HepG2 (cell line): ENCODE results near the gene EPB41L2. TPM values are rescaled to one million over a fixed set of nuclear protein-coding genes. Genes with fewer than 3 reads are reported as not detected.

ENCODE experiments used
- ARID4A ChIP-seq: sonication (generic); formaldehyde crosslinking; IDR thresholded peaks from 2 replicates; pipeline ENCODE4 v1.5.0; 2020; ENCODE audit warnings: mild to moderate bottlenecking, missing genetic modification reagents, borderline replicate concordance
- CBX2 ChIP-seq, 2 experiments: fragments of 200-600 bp in 1 of 2; sonication (generic); formaldehyde crosslinking in 1 of 2; IDR thresholded peaks; 2 replicates each; pipeline versions ENCODE4 v1.7.0 to v1.8.1; 2018 to 2022; ENCODE audit warnings: low read depth in 2 of 2, low read length in 1 of 2, mild to moderate bottlenecking in 1 of 2, missing genetic modification reagents in 1 of 2
- HDAC2 ChIP-seq: sonication (generic); formaldehyde crosslinking; IDR thresholded peaks from 2 replicates; pipeline ENCODE4 v1.4.0; 2020; ENCODE audit warnings: missing genetic modification reagents
- HNF1A ChIP-seq, 2 experiments: sonication (generic) in 1 of 2; formaldehyde crosslinking in 1 of 2; IDR thresholded peaks; 2 replicates each; pipeline versions ENCODE4 v1.4.0 to v1.6.1; 2016 to 2020; ENCODE audit warnings: borderline replicate concordance in 1 of 2, low read depth in 1 of 2, mild to moderate bottlenecking in 1 of 2, missing genetic modification reagents in 1 of 2
- IRF2 ChIP-seq: IDR thresholded peaks from 2 replicates; pipeline ENCODE4 v1.6.1; 2018; ENCODE audit warnings: missing genetic modification reagents, missing compliant biosample characterization
- RBFOX2 ChIP-seq: fragments of 200-400 bp; formaldehyde crosslinking; IDR thresholded peaks from 2 replicates; pipeline ENCODE4 v1.6.1; 2017; ENCODE audit warnings: low read depth, mild to moderate bottlenecking, low read length
- RCOR2 ChIP-seq: IDR thresholded peaks from 2 replicates; pipeline ENCODE4 v1.6.1; 2016; ENCODE audit warnings: missing biosample characterization, missing genetic modification reagents
- SALL2 ChIP-seq: sonication (generic); formaldehyde crosslinking; IDR thresholded peaks from 2 replicates; pipeline ENCODE4 v1.8.1; 2023; ENCODE audit warnings: mild to moderate bottlenecking, missing genetic modification reagents, inconsistent platforms
- TERF1 ChIP-seq: sonication (generic); formaldehyde crosslinking; IDR thresholded peaks from 2 replicates; pipeline ENCODE4 v1.8.0; 2022; ENCODE audit warnings: mild to moderate bottlenecking, missing genetic modification reagents, moderate library complexity
- ZBTB20 ChIP-seq: sonication (generic); formaldehyde crosslinking; IDR thresholded peaks from 2 replicates; pipeline ENCODE4 v1.8.1; 2023; ENCODE audit warnings: missing genetic modification reagents, low read depth, mild to moderate bottlenecking, borderline replicate concordance
- ZNF513 ChIP-seq: sonication (generic); formaldehyde crosslinking; conservative IDR thresholded peaks from 2 replicates; pipeline ENCODE4 v1.5.0; 2020; ENCODE audit warnings: missing genetic modification reagents
- ZNF749 ChIP-seq: sonication (generic); formaldehyde crosslinking; IDR thresholded peaks from 2 replicates; pipeline ENCODE4 v1.8.0; 2022; ENCODE audit warnings: mild to moderate bottlenecking, missing genetic modification reagents, moderate library complexity, borderline replicate concordance
- ZNF781 ChIP-seq: sonication (generic); formaldehyde crosslinking; IDR thresholded peaks from 2 replicates; pipeline ENCODE4 v1.5.1; 2020; ENCODE audit warnings: borderline replicate concordance, mild to moderate bottlenecking, missing genetic modification reagents; ENCODE audit errors: not compliant biosample characterization
- polyA plus RNA-seq, 8 experiments: library from polyadenylated mRNA; depleted of rRNA in 3 of 8; stranded (reverse) in 7 of 8; unstranded in 1 of 8; fragments of >200 nt; fragmentation: Illumina TruSeq in 4 of 8; extraction: Trizol in 4 of 8; gene quantifications; 2 replicates each; pipeline versions ENCODE4 v1.2.1 to v1.2.3, GENCODE V29; 2011 to 2016; ENCODE audit warnings: low read depth in 4 of 8, missing spikeins in 1 of 8, mixed read lengths in 1 of 8; ENCODE audit not compliant: insufficient read depth in 1 of 8
- total RNA-seq, 5 experiments: library from RNA; depleted of rRNA; stranded (reverse); fragments of >200 nt; fragmentation: Illumina TruSeq; extraction: Trizol; gene quantifications; 2 replicates each; pipeline ENCODE4 v1.2.3, GENCODE V29; 2016; ENCODE audit warnings: low read depth in 1 of 5

Gene EPB41L2
- total and polyA plus RNA-seq, 2 of the 13 experiments (the other 11 are each of a cell fraction or from before 2014, with no cell fraction given) = 41.7 to 56.4 TPM

GRCh38 chr6:131061041-131061750, 1.8 kb downstream of the EPB41L2 start (continued):
- TF ChIP-seq HNF1A (IDR thresholded peaks at IDR 0.05; ENCODE audit: low read depth) (peak; percentile 35; the same call in 1 of the 2 replicates), HNF1A (CRISPR knock-in tag; IDR thresholded peaks at IDR 0.05; ENCODE audit: borderline replicate concordance) (0 out of 2 replicates have a peak, but pooled peaks have one; percentile 2), ARID4A (peak; percentile 29; the same call in 1 of the 2 replicates), ZNF749 (CRISPR knock-in tag) (0 out of 2 replicates have a peak, but pooled peaks have one; percentile 17), HDAC2 (0 out of 2 replicates have a peak, but pooled peaks have one; percentile 9), SALL2 (CRISPR knock-in tag) (no peak), CBX2 (IDR thresholded peaks at IDR 0.05; ENCODE audit: low read depth, low read length) (no peak), CBX2 (CRISPR knock-in tag; IDR thresholded peaks at IDR 0.05; ENCODE audit: low read depth) (0 out of 2 replicates have a peak, but pooled peaks have one; percentile 40), TERF1 (no peak), ZNF513 (CRISPR knock-in tag) (no peak), ZBTB20 (CRISPR knock-in tag) (0 out of 2 replicates have a peak, but pooled peaks have one; percentile 39), RBFOX2 (no peak), ZNF781 (CRISPR knock-in tag) (peak; percentile 48), RCOR2 (0 out of 2 replicates have a peak, but pooled peaks have one; percentile 5), IRF2 (CRISPR knock-in tag) (0 out of 2 replicates have a peak, but pooled peaks have one; percentile 51)
